ENCODE results near the gene FOSL1.

The FOSL1 gene

GRCh38 chr11:65842144-65842543 is 58.0 kb downstream of the FOSL1 start:
- no peak for DNase-seq (ENCODE audit: low spot score)
- no peak for TF ChIP-seq CTCF (IDR thresholded peaks at IDR 0.05; ENCODE audit: extremely low read depth, missing control alignments)
